ENCODE results near the gene ZNF267.
"Not testable (repeated sequence)": the region's sequence is repeated elsewhere in the genome, so short reads cannot be mapped to it uniquely, and the experiment has no call there.

The ZNF267 gene

GRCh38 chr16:31873556-31874365 is at the start of gene ZNF267:
Gene ZNF267 (plus strand): TSS chr16:31873807. CDS start chr16:31873967, 160 bp downstream.
- Histone ChIP-seq H3K27ac (ENCODE audit: low read length) (peak within 1 kb of the TSS; percentile 82), H3K36me3 (ENCODE audit: insufficient read depth, low read depth, low read length) (peaks cover 16% of the 10 kb centered on the region; the same call in 1 of the 2 replicates), H3K9ac (ENCODE audit: low read depth, low read length) (peak within 1 kb of the TSS; percentile 94), H3K9me3 (ENCODE audit: insufficient read depth, low read depth, low read length) (no peaks in the 10 kb centered on the region), H3K4me3 (ENCODE audit: low read length) (peak within 1 kb of the TSS; percentile 84), H3K4me1 (ENCODE audit: insufficient read depth, low read length) (peaks cover 5% of the 10 kb centered on the region; the same call in 1 of the 2 replicates), H3K27me3 (ENCODE audit: insufficient read depth, low read length) (no peaks in the 10 kb centered on the region)

GRCh38 chr16:31833047-31833446 is 40.6 kb upstream of the ZNF267 start:
- peaks cover 49% of the 10 kb centered on the region for H3K9me3 ChIP-seq (ENCODE audit: insufficient read depth, low read depth, low read length)
- no peak overlapping the region for H3K27ac ChIP-seq (ENCODE audit: low read length)
- no peaks in the 10 kb centered on the region for H3K4me1 ChIP-seq (ENCODE audit: insufficient read depth, low read length)
- no peak overlapping the region for H3K9ac ChIP-seq (ENCODE audit: low read depth, low read length)
- no peaks in the 10 kb centered on the region for H3K27me3 ChIP-seq (ENCODE audit: insufficient read depth, low read length)
- no peak overlapping the region for H3K4me3 ChIP-seq (ENCODE audit: low read length)
- H3K36me3 ChIP-seq (ENCODE audit: insufficient read depth, low read depth, low read length), result no peaks in the 10 kb centered on the region

GRCh38 chr16:31836396-31836795 is 37.2 kb upstream of the ZNF267 start:
- not testable (repeated sequence) for H3K36me3 ChIP-seq (ENCODE audit: insufficient read depth, low read depth, low read length); H3K9ac ChIP-seq (ENCODE audit: low read depth, low read length)
- H3K9me3 ChIP-seq (ENCODE audit: insufficient read depth, low read depth, low read length), result peaks cover 69% of the 10 kb centered on the region

GRCh38 chr16:31842864-31843263 is 30.7 kb upstream of the ZNF267 start:
- Histone ChIP-seq H3K27me3 (ENCODE audit: insufficient read depth, low read length) (no peaks in the 10 kb centered on the region; the same call in 1 of the 2 replicates), H3K9me3 (ENCODE audit: insufficient read depth, low read depth, low read length) (peaks cover 87% of the 10 kb centered on the region), H3K9ac (ENCODE audit: low read depth, low read length) (no peak overlapping the region), H3K4me1 (ENCODE audit: insufficient read depth, low read length) (no peaks in the 10 kb centered on the region), H3K27ac (ENCODE audit: low read length) (no peak overlapping the region), H3K36me3 (ENCODE audit: insufficient read depth, low read depth, low read length) (no peaks in the 10 kb centered on the region), H3K4me3 (ENCODE audit: low read length) (no peak overlapping the region)

More at GRCh38 chr16:31836396-31836795, 37.2 kb upstream of the ZNF267 start:
- not testable (repeated sequence) for H3K27me3 ChIP-seq (ENCODE audit: insufficient read depth, low read length); H3K27ac ChIP-seq (ENCODE audit: low read length); H3K4me1 ChIP-seq (ENCODE audit: insufficient read depth, low read length); H3K4me3 ChIP-seq (ENCODE audit: low read length)

- not testable (repeated sequence) for H3K4me3 ChIP-seq (ENCODE audit: low read length); H3K4me1 ChIP-seq (ENCODE audit: insufficient read depth, low read length); H3K36me3 ChIP-seq (ENCODE audit: insufficient read depth, low read depth, low read length); H3K27me3 ChIP-seq (ENCODE audit: insufficient read depth, low read length); H3K27ac ChIP-seq (ENCODE audit: low read length); H3K9ac ChIP-seq (ENCODE audit: low read depth, low read length)
- peaks cover 80% of the 10 kb centered on the region for H3K9me3 ChIP-seq (ENCODE audit: insufficient read depth, low read depth, low read length)
These were observed 25.0 kb upstream of the ZNF267 start for GRCh38 chr16:31848572-31848971.

- H3K4me1 ChIP-seq (ENCODE audit: insufficient read depth, low read length), result no peaks in the 10 kb centered on the region
- no peak overlapping the region for H3K9ac ChIP-seq (ENCODE audit: low read depth, low read length)
- no peak overlapping the region for H3K4me3 ChIP-seq (ENCODE audit: low read length)
- no peaks in the 10 kb centered on the region for H3K27me3 ChIP-seq (ENCODE audit: insufficient read depth, low read length)
- no peak overlapping the region for H3K27ac ChIP-seq (ENCODE audit: low read length)
- H3K36me3 ChIP-seq (ENCODE audit: insufficient read depth, low read depth, low read length), result no peaks in the 10 kb centered on the region
- H3K9me3 ChIP-seq (ENCODE audit: insufficient read depth, low read depth, low read length), result peaks cover 59% of the 10 kb centered on the region
These were observed 20.3 kb upstream of the ZNF267 start for GRCh38 chr16:31853291-31853690.

- Histone ChIP-seq H3K9ac (ENCODE audit: low read depth, low read length) (no peak overlapping the region), H3K9me3 (ENCODE audit: insufficient read depth, low read depth, low read length) (peaks cover 4% of the 10 kb centered on the region; the same call in 1 of the 2 replicates), H3K4me1 (ENCODE audit: insufficient read depth, low read length) (no peaks in the 10 kb centered on the region), H3K27ac (ENCODE audit: low read length) (no peak overlapping the region), H3K36me3 (ENCODE audit: insufficient read depth, low read depth, low read length) (no peaks in the 10 kb centered on the region), H3K27me3 (ENCODE audit: insufficient read depth, low read length) (no peaks in the 10 kb centered on the region; the same call in 1 of the 2 replicates), H3K4me3 (ENCODE audit: low read length) (no peak overlapping the region)
These were observed 13.1 kb upstream of the ZNF267 start for GRCh38 chr16:31860508-31860907.

- no peaks in the 10 kb centered on the region for H3K36me3 ChIP-seq (ENCODE audit: insufficient read depth, low read depth, low read length)
- no peaks in the 10 kb centered on the region; the same call in 1 of the 2 replicates for H3K27me3 ChIP-seq (ENCODE audit: insufficient read depth, low read length)
- no peak overlapping the region for H3K9ac ChIP-seq (ENCODE audit: low read depth, low read length)
- H3K4me1 ChIP-seq (ENCODE audit: insufficient read depth, low read length), result no peaks in the 10 kb centered on the region
- no peak overlapping the region for H3K4me3 ChIP-seq (ENCODE audit: low read length)
- no peak overlapping the region for H3K27ac ChIP-seq (ENCODE audit: low read length)
- no peaks in the 10 kb centered on the region; the same call in 1 of the 2 replicates for H3K9me3 ChIP-seq (ENCODE audit: insufficient read depth, low read depth, low read length)
These were observed 12.2 kb upstream of the ZNF267 start for GRCh38 chr16:31861455-31861854.

- Histone ChIP-seq H3K36me3 (ENCODE audit: insufficient read depth, low read depth, low read length) (no peaks in the 10 kb centered on the region), H3K4me3 (ENCODE audit: low read length) (no peak overlapping the region), H3K4me1 (ENCODE audit: insufficient read depth, low read length) (no peaks in the 10 kb centered on the region), H3K27me3 (ENCODE audit: insufficient read depth, low read length) (no peaks in the 10 kb centered on the region; the same call in 1 of the 2 replicates), H3K9me3 (ENCODE audit: insufficient read depth, low read depth, low read length) (no peaks in the 10 kb centered on the region; the same call in 1 of the 2 replicates), H3K9ac (ENCODE audit: low read depth, low read length) (no peak overlapping the region), H3K27ac (ENCODE audit: low read length) (no peak overlapping the region)
These were observed 10.8 kb upstream of the ZNF267 start for GRCh38 chr16:31862761-31863160.

GRCh38 chr16:31868164-31868563 is 5.4 kb upstream of the ZNF267 start:
- Histone ChIP-seq H3K9ac (ENCODE audit: low read depth, low read length) (no peak overlapping the region), H3K4me3 (ENCODE audit: low read length) (no peak overlapping the region), H3K36me3 (ENCODE audit: insufficient read depth, low read depth, low read length) (no peaks in the 10 kb centered on the region), H3K27ac (ENCODE audit: low read length) (no peak overlapping the region), H3K9me3 (ENCODE audit: insufficient read depth, low read depth, low read length) (no peaks in the 10 kb centered on the region), H3K27me3 (ENCODE audit: insufficient read depth, low read length) (no peaks in the 10 kb centered on the region; the same call in 1 of the 2 replicates), H3K4me1 (ENCODE audit: insufficient read depth, low read length) (no peaks in the 10 kb centered on the region)

GRCh38 chr16:31868691-31869167 is 4.9 kb upstream of the ZNF267 start:
- no peaks in the 10 kb centered on the region for H3K4me1 ChIP-seq (ENCODE audit: insufficient read depth, low read length)
- H3K9ac ChIP-seq (ENCODE audit: low read depth, low read length), result no peak overlapping the region
- no peaks in the 10 kb centered on the region for H3K9me3 ChIP-seq (ENCODE audit: insufficient read depth, low read depth, low read length)
- no peak overlapping the region for H3K27ac ChIP-seq (ENCODE audit: low read length)
- no peak overlapping the region for H3K4me3 ChIP-seq (ENCODE audit: low read length)
- H3K36me3 ChIP-seq (ENCODE audit: insufficient read depth, low read depth, low read length), result no peaks in the 10 kb centered on the region
- no peaks in the 10 kb centered on the region; the same call in 1 of the 2 replicates for H3K27me3 ChIP-seq (ENCODE audit: insufficient read depth, low read length)
